NT2/D1 (cell line): ENCODE results near the gene NCMAP.

Experiments
- DNase-seq: peaks from one replicate; pipeline ENCODE4 v3.0.0-alpha.2; 2011; ENCODE audit warnings: low read depth, low spot score
- H3K27me3 ChIP-seq: 2 replicates; pipeline ENCODE4 v1.6.0; 2011; ENCODE audit warnings: mild to moderate bottlenecking; ENCODE audit not compliant: insufficient read length, insufficient read depth
- H3K36me3 ChIP-seq: 2 replicates; pipeline ENCODE4 v1.6.1; 2011; ENCODE audit warnings: mild to moderate bottlenecking, low read length, mixed read lengths; ENCODE audit not compliant: insufficient read depth, insufficient read length
- H3K4me1 ChIP-seq: 2 replicates; pipeline ENCODE4 v1.5.1; 2011; ENCODE audit not compliant: insufficient read depth, insufficient read length
- H3K4me3 ChIP-seq: 2 replicates; pipeline ENCODE4 v1.5.1; 2011; ENCODE audit warnings: low read depth; ENCODE audit not compliant: insufficient read length
- H3K9ac ChIP-seq: 2 replicates; pipeline ENCODE4 v1.6.0; 2011; ENCODE audit warnings: low read depth; ENCODE audit not compliant: insufficient read length
- H3K9me3 ChIP-seq: 2 replicates; pipeline ENCODE4 v1.5.1; 2011; ENCODE audit warnings: mild to moderate bottlenecking, low read length; ENCODE audit not compliant: insufficient read depth
- SUZ12 ChIP-seq: IDR thresholded peaks from 2 replicates; pipeline ENCODE4 v1.6.1; 2011; ENCODE audit not compliant: insufficient read length, insufficient read depth; ENCODE audit errors: extremely low read depth
- YY1 ChIP-seq: IDR thresholded peaks from 2 replicates; pipeline ENCODE4 v1.6.1; 2011; ENCODE audit not compliant: insufficient read length, insufficient read depth
- ZNF274 ChIP-seq: IDR thresholded peaks from 2 replicates; pipeline ENCODE4 v1.6.1; 2011; ENCODE audit warnings: mild to moderate bottlenecking, low read depth, low read length

The NCMAP gene

GRCh38 chr1:24642481-24643362 lies 86.8 kb downstream of the NCMAP start, which contains the start of gene SRRM1:
Gene SRRM1 (plus strand): TSS chr1:24643302. CDS start chr1:24643327, 25 bp downstream.
- Histone ChIP-seq H3K36me3 (peaks cover 37% of the 10 kb centered on the region), H3K9ac (peak within 1 kb of the TSS; percentile 100), H3K27me3 (no peaks in the 10 kb centered on the region), H3K9me3 (no peaks in the 10 kb centered on the region), H3K4me1 (no peaks in the 10 kb centered on the region), H3K4me3 (peak within 1 kb of the TSS; percentile 94)
- TF ChIP-seq YY1 (peak; percentile 41), SUZ12 (no peak), ZNF274 (no peak)
- DNase-seq, result peak; percentile 100

DNA sequence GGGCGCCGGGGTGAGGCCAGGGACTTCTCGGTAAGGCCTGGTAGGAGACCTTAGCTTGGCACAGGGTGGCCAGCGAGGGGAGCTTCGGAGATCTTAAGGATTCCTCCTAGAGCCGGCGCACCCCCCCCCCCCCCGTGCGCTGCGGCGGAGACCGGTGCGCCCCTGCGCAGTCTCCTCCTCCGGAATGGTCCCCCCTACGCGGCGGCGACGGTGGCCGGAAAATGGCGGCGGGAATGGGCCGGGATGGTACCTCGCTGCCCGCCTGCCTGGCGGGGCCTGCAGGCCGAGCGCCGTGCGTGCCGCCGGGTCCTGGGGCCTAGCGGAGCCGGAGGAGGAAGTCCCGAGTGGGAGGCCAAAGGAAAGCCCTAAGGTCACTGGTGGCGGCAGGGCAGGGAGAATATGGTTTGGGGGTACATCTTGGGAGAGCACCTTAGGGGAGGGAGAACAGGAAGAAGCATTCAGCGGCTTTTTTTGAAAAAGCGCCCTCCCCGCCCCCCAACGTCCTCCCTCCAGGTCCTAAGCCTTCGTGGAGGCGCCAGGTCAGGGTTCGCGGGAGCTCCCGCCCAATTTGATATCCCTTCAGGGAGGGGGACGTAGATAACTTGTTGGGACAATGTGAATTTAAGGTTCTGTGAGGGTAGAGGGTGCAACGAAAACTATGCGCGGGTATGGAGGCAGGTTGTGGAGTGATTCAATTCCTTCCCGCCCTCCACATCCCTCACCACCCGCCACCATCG lies 87.6 kb downstream of the NCMAP start:
- peak overlapping the region; percentile 99 for H3K9ac ChIP-seq
- H3K4me3 ChIP-seq, result peak overlapping the region; percentile 94
- no peaks in the 10 kb centered on the region for H3K9me3 ChIP-seq
- TF ChIP-seq ZNF274 (no peak), YY1 (peak; percentile 47), SUZ12 (no peak)
- H3K36me3 ChIP-seq, result peaks cover 45% of the 10 kb centered on the region
- no peak for DNase-seq
- no peaks in the 10 kb centered on the region for H3K27me3 ChIP-seq
- H3K4me1 ChIP-seq, result no peaks in the 10 kb centered on the region

DNA sequence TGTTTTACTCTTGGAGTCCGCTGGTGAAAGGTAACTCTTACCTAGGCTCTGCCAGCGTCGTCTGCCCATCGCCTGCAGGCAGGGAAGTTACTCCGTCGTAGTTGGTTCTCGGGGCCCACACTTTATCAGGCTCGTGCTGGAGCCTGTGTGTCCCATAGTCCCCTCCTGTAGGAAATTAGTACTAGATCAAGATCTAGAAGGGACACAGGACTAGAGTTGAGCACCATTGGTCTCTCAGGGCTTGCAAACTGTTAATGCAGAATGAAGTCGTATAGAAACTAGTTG lies 88.2 kb downstream of the NCMAP start:
- H3K9ac ChIP-seq, result peak overlapping the region; percentile 99
- no peaks in the 10 kb centered on the region for H3K9me3 ChIP-seq
- no peaks in the 10 kb centered on the region for H3K4me1 ChIP-seq
- TF ChIP-seq ZNF274 (no peak), SUZ12 (no peak), YY1 (no peak)
- H3K36me3 ChIP-seq, result peaks cover 50% of the 10 kb centered on the region
- H3K4me3 ChIP-seq, result peak overlapping the region; percentile 94
- no peak for DNase-seq
- no peaks in the 10 kb centered on the region for H3K27me3 ChIP-seq

DNA sequence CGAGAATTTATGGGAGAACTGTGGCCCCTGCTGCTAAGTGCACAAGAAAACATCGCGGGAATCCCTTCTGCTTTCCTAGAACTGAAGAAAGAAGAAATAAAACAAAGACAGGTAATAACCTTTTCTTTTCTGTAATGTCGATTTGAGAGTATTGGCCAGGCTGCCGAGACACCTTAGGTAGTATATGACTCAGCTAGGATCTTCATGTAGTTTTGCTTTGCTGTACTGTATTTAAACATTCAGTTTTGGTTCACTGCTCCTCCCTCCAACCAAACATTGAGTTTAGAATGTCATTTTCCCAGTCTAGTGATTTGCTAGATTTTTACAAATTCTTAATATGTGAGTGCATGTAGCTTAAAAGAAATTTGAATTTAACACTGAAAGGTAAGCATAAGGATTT lies 93.0 kb downstream of the NCMAP start:
- DNase-seq, result no peak
- no peaks in the 10 kb centered on the region for H3K4me1 ChIP-seq
- H3K4me3 ChIP-seq, result no peak overlapping the region
- no peaks in the 10 kb centered on the region for H3K27me3 ChIP-seq
- H3K9ac ChIP-seq, result no peak overlapping the region
- TF ChIP-seq YY1, result no peak
- no peak for TF ChIP-seq ZNF274
- TF ChIP-seq SUZ12, result no peak
- H3K36me3 ChIP-seq, result peaks cover 98% of the 10 kb centered on the region
- H3K9me3 ChIP-seq, result no peaks in the 10 kb centered on the region

DNA sequence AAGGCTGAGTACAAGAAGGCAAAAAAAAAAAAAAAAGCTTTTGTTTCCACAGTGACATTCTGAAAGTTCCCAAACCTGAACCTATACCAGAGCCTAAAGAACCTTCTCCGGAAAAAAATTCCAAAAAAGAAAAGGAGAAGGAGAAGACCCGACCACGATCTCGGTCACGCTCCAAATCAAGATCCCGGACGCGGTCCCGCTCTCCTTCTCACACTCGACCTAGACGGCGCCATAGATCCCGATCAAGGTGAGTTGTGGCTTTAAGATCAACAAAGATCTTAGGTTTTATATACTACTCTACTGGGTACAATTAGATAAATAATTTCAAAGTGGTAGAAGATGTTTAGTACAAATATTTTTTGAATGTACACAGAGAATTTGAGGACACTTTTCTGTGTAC lies 96.5 kb downstream of the NCMAP start:
- Histone ChIP-seq H3K36me3 (peaks cover 100% of the 10 kb centered on the region), H3K9ac (no peak overlapping the region), H3K4me3 (no peak overlapping the region), H3K9me3 (no peaks in the 10 kb centered on the region), H3K27me3 (no peaks in the 10 kb centered on the region), H3K4me1 (no peaks in the 10 kb centered on the region)
- TF ChIP-seq SUZ12 (no peak), ZNF274 (no peak), YY1 (no peak)
- DNase-seq, result no peak

- no peaks in the 10 kb centered on the region for H3K4me1 ChIP-seq
- H3K27me3 ChIP-seq, result no peaks in the 10 kb centered on the region
- H3K36me3 ChIP-seq, result peaks cover 100% of the 10 kb centered on the region
- no peak overlapping the region for H3K9ac ChIP-seq
- no peak for TF ChIP-seq ZNF274
- TF ChIP-seq SUZ12, result no peak
- TF ChIP-seq YY1, result no peak
- no peaks in the 10 kb centered on the region for H3K9me3 ChIP-seq
- no peak overlapping the region for H3K4me3 ChIP-seq
- no peak for DNase-seq
These were observed 98.1 kb downstream of the NCMAP start for GRCh38 chr1:24654010-24654409.

- TF ChIP-seq ZNF274 (no peak), YY1 (no peak), SUZ12 (no peak)
- no peaks in the 10 kb centered on the region for H3K9me3 ChIP-seq
- H3K4me1 ChIP-seq, result no peaks in the 10 kb centered on the region
- H3K27me3 ChIP-seq, result no peaks in the 10 kb centered on the region
- no peak overlapping the region for H3K9ac ChIP-seq
- peaks cover 100% of the 10 kb centered on the region for H3K36me3 ChIP-seq
- DNase-seq, result no peak
- no peak overlapping the region for H3K4me3 ChIP-seq
These were observed 100.2 kb downstream of the NCMAP start for GRCh38 chr1:24656046-24656445.
